Vagina (tissue), 2 donors: ENCODE data around the gene FSTL3. TPM values are rescaled to one million over a fixed set of nuclear protein-coding genes. Genes with fewer than 3 reads are reported as not detected.
"Not testable (repeated sequence)": the region's sequence is repeated elsewhere in the genome, so short reads cannot be mapped to it uniquely, and the experiment has no call there.

Experiments used
- DNase-seq, 2 donors: peaks; one replicate each; pipeline ENCODE4 v3.0.0-alpha.2; 2017; ENCODE audit errors: extremely low spot score in 2 of 2
- H3K27ac ChIP-seq: fragments of 200-600 bp; sonication (generic); one replicate; pipeline ENCODE4 v1.5.1; 2019
- H3K27me3 ChIP-seq: fragments of 200-600 bp; sonication (generic); one replicate; pipeline ENCODE4 v1.5.1; 2019
- H3K36me3 ChIP-seq, 2 donors: fragments of 200-600 bp; sonication (generic); one replicate each; pipeline ENCODE4 v1.5.1; 2017 to 2019
- H3K4me1 ChIP-seq: fragments of 200-600 bp; sonication (generic); one replicate; pipeline ENCODE4 v1.5.1; 2019
- H3K4me3 ChIP-seq, 2 donors: fragments of 200-600 bp; sonication (generic); 1 replicate in 1 of 2; 2 replicates in 1 of 2; pipeline ENCODE4 v1.5.1; 2016 to 2019
- H3K9me3 ChIP-seq: fragments of 200-600 bp; sonication (generic); one replicate; pipeline ENCODE4 v1.5.1; 2019
- CTCF ChIP-seq, 3 experiments: fragments of 450-650 bp in 2 of 3; fragments of 200-600 bp in 1 of 3; sonication (generic) in 1 of 3; IDR thresholded peaks; one replicate each; pipeline ENCODE4 v1.5.1; 2017 to 2019; ENCODE audit warnings: antibody characterized with exemption in 3 of 3, mild to moderate bottlenecking in 2 of 3, moderate library complexity in 2 of 3
- POLR2A ChIP-seq, 2 donors: fragments of 450-650 bp; IDR thresholded peaks; one replicate each; pipeline ENCODE4 v1.6.1; 2017; ENCODE audit warnings: antibody characterized with exemption in 2 of 2, mild to moderate bottlenecking in 2 of 2, moderate library complexity in 2 of 2
- POLR2AphosphoS5 ChIP-seq, 2 donors: sonication (generic); formaldehyde crosslinking; IDR thresholded peaks; one replicate each; pipeline ENCODE4 v1.9.0; 2017; ENCODE audit warnings: antibody characterized with exemption in 2 of 2, mild to moderate bottlenecking in 2 of 2, low read depth in 1 of 2; ENCODE audit not compliant: insufficient read depth in 1 of 2
- intact Hi-C: fragments of 100-400 bp; cut with DNase I; formaldehyde crosslinking; loops from one replicate; pipeline ENCODE4 v1.15.1; 2023
- total RNA-seq: library from RNA; depleted of rRNA; stranded (reverse); fragments of >200 nt; gene quantifications from one replicate; pipeline ENCODE4 v1.2.3, GENCODE V29; 2016

FSTL3 gene
- total RNA-seq, 1 donor from 2014 or later = 129 TPM

- DNase-seq = no peak
- no peak for TF ChIP-seq POLR2AphosphoS5 (IDR thresholded peaks at IDR 0.05; ENCODE audit: insufficient read depth in 1 of 2, low read depth in 1 of 2)
- TF ChIP-seq POLR2A (IDR thresholded peaks at IDR 0.05) = no peak
- no peak for TF ChIP-seq CTCF (IDR thresholded peaks at IDR 0.05)
- Histone ChIP-seq H3K27ac (no peak within 1 kb of the TSS), H3K4me1 (no peaks in the 10 kb centered on the region), H3K4me3 (no peak within 1 kb of the TSS), H3K9me3 (no peaks in the 10 kb centered on the region), H3K36me3 (no peaks in the 10 kb centered on the region), H3K27me3 (no peaks in the 10 kb centered on the region)
- intact Hi-C loops = no loop called here
These were observed 19.3 kb downstream of the FSTL3 start, which contains the start of gene PRSS57 for GRCh38 chr19:695352-695949. Gene PRSS57 (minus strand): TSS chr19:695452. CDS start chr19:695430, 22 bp downstream.

GRCh38 chr19:698529-698928 lies 22.3 kb downstream of the FSTL3 start:
- H3K4me1 ChIP-seq, H3K27me3 ChIP-seq, H3K36me3 ChIP-seq, H3K27ac ChIP-seq, H3K4me3 ChIP-seq, H3K9me3 ChIP-seq, DNase-seq, intact Hi-C loops: not testable (repeated sequence)

GRCh38 chr19:699885-700284 lies 23.7 kb downstream of the FSTL3 start:
- intact Hi-C loops, H3K27me3 ChIP-seq, H3K4me3 ChIP-seq, H3K27ac ChIP-seq, H3K36me3 ChIP-seq, DNase-seq, H3K9me3 ChIP-seq: not testable (repeated sequence)
- peaks cover 16% of the 10 kb centered on the region for H3K4me1 ChIP-seq

- H3K9me3 ChIP-seq, DNase-seq, H3K36me3 ChIP-seq, H3K27me3 ChIP-seq, H3K27ac ChIP-seq, H3K4me3 ChIP-seq, intact Hi-C loops: not testable (repeated sequence)
- peaks cover 16% of the 10 kb centered on the region for H3K4me1 ChIP-seq
These were observed 26.7 kb downstream of the FSTL3 start for GRCh38 chr19:702847-703246.

GRCh38 chr19:703329-703650 lies 27.1 kb downstream of the FSTL3 start:
- TF ChIP-seq CTCF (IDR thresholded peaks at IDR 0.05) = no peak
- peaks cover 20% of the 10 kb centered on the region for H3K4me1 ChIP-seq
- H3K36me3 ChIP-seq = no peaks in the 10 kb centered on the region
- peak overlapping the region; percentile 11 to 16 for H3K4me3 ChIP-seq
- no peaks in the 10 kb centered on the region for H3K9me3 ChIP-seq
- H3K27ac ChIP-seq = no peak overlapping the region
- intact Hi-C loops = no loop called here
- H3K27me3 ChIP-seq = no peaks in the 10 kb centered on the region
- DNase-seq = no peak

- H3K36me3 ChIP-seq = no peaks in the 10 kb centered on the region
- intact Hi-C loops = no loop called here
- DNase-seq = no peak
- no peaks in the 10 kb centered on the region for H3K9me3 ChIP-seq
- H3K27ac ChIP-seq = no peak overlapping the region
- H3K4me1 ChIP-seq = peaks cover 22% of the 10 kb centered on the region
- peak overlapping the region; percentile 11 to 16 for H3K4me3 ChIP-seq
- no peaks in the 10 kb centered on the region for H3K27me3 ChIP-seq
- TF ChIP-seq POLR2AphosphoS5 (IDR thresholded peaks at IDR 0.05; ENCODE audit: insufficient read depth in 1 of 2, low read depth in 1 of 2) (no peak), CTCF (IDR thresholded peaks at IDR 0.05) (no peak), POLR2A (IDR thresholded peaks at IDR 0.05) (no peak)
These were observed 27.7 kb downstream of the FSTL3 start for GRCh38 chr19:703651-704446.
